Fibroblast of skin of right biceps (primary cell): ENCODE data around the gene NHS.

Source experiments
- DNase-seq: peaks from one replicate; pipeline ENCODE4 v3.0.0-alpha.2; 2013

NHS gene

GRCh38 chrX:17685026-17685425, 310.0 kb downstream of the NHS start:
- no peak for DNase-seq

- no peak for DNase-seq
Measured at GRCh38 chrX:17687648-17688047, 312.6 kb downstream of the NHS start.

- DNase-seq, result peak; percentile 77
Measured at GRCh38 chrX:17689971-17690409, 315.0 kb downstream of the NHS start.

- DNase-seq, result peak; percentile 55
Measured at GRCh38 chrX:17692709-17693346, 317.8 kb downstream of the NHS start.

GRCh38 chrX:17697191-17697590, 322.2 kb downstream of the NHS start:
- DNase-seq, result no peak

GRCh38 chrX:17700976-17701375, 326.0 kb downstream of the NHS start:
- DNase-seq, result no peak

- DNase-seq, result no peak
Measured at GRCh38 chrX:17703201-17703600, 328.2 kb downstream of the NHS start.

- DNase-seq, result no peak
Measured at GRCh38 chrX:17705211-17705610, 330.2 kb downstream of the NHS start.

GRCh38 chrX:17706676-17707075, 331.7 kb downstream of the NHS start:
- DNase-seq, result peak; percentile 78

GRCh38 chrX:17707731-17708130, 332.7 kb downstream of the NHS start:
- no peak for DNase-seq

GRCh38 chrX:17710871-17711301, 335.9 kb downstream of the NHS start:
- no peak for DNase-seq

- DNase-seq, result no peak
Measured at GRCh38 chrX:17713288-17713687, 338.3 kb downstream of the NHS start.

- DNase-seq, result no peak
Measured at GRCh38 chrX:17718649-17719165, 343.7 kb downstream of the NHS start.

- DNase-seq, result no peak
Measured at GRCh38 chrX:17719711-17720110, 344.7 kb downstream of the NHS start.

- DNase-seq, result no peak
Measured at GRCh38 chrX:17721715-17722114, 346.7 kb downstream of the NHS start.

GRCh38 chrX:17725181-17725580, 350.2 kb downstream of the NHS start:
- DNase-seq, result no peak

- peak; percentile 14 for DNase-seq
Measured at GRCh38 chrX:17732138-17732783, 357.3 kb downstream of the NHS start.

- DNase-seq, result no peak
Measured at GRCh38 chrX:17735406-17735805, 360.4 kb downstream of the NHS start.

- no peak for DNase-seq
Measured at GRCh38 chrX:17736478-17736855, 361.5 kb downstream of the NHS start.

GRCh38 chrX:17736856-17737709, 362.1 kb downstream of the NHS start, which contains the start of gene SCML1:
TSS of gene SCML1 (plus strand) at chrX:17737493. CDS start at chrX:17744187, 6,694 bp downstream.
- peak; percentile 96 for DNase-seq

- no peak for DNase-seq
Measured at GRCh38 chrX:17737710-17737985, 362.6 kb downstream of the NHS start.

GRCh38 chrX:17737986-17738713, 363.1 kb downstream of the NHS start:
- DNase-seq, result peak; percentile 35
